ENCODE measurements around the gene SEMA7A.

DNA sequence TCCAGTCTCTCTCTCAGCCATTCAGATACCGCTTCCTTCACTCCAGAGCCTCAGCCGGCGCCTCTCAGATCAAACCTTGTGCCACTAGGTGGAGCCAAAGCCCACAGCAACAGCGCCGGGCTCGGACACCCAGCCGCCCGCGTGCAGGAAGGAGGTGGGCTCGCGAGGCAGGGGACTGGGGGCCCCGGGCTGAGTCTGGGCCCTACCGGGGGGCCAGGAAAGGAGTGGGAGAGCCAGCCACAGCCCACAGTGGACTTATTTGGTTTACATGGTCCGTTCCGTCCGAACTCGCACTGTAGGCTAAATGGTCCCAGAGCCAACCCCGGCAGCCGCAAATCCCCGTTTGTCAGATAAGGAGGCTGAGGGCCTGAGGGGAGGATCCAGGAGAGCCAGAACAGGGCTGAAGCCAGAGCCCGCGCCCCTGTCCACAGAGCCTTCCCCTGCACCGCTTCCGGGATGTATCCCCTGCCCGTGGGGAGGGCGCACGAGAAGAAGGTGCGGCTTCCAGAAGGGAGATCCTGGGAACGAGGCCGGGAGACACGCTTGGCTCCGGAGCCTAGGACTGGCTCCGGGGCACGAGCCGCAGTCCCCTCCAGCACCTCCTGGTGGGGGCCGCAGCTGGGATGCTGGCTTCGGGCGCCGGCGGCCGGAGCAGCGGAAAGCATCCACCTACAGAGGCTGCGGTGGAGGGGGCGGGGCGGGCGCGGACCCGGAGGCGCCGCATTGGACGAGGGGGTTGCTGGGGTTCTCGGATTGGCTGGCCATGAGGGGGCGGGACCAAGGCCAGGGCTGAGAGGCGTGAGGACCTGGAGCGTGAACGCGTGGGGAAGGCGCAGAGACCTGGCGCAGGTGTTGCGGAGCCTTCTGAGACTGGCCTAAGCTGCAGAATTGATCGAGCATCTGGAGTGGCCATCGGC is 59.8 kb downstream of the SEMA7A start:
- TF ChIP-seq, protein P1, sequence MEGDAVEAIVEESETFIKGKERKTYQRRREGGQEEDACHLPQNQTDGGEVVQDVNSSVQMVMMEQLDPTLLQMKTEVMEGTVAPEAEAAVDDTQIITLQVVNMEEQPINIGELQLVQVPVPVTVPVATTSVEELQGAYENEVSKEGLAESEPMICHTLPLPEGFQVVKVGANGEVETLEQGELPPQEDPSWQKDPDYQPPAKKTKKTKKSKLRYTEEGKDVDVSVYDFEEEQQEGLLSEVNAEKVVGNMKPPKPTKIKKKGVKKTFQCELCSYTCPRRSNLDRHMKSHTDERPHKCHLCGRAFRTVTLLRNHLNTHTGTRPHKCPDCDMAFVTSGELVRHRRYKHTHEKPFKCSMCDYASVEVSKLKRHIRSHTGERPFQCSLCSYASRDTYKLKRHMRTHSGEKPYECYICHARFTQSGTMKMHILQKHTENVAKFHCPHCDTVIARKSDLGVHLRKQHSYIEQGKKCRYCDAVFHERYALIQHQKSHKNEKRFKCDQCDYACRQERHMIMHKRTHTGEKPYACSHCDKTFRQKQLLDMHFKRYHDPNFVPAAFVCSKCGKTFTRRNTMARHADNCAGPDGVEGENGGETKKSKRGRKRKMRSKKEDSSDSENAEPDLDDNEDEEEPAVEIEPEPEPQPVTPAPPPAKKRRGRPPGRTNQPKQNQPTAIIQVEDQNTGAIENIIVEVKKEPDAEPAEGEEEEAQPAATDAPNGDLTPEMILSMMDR (IDR thresholded peaks at IDR 0.05; ENCODE audit: low read depth, low read length, poor library complexity, severe bottlenecking): peak; percentile 78
- TF ChIP-seq EZH2phosphoT487 (IDR thresholded peaks at IDR 0.05; ENCODE audit: borderline replicate concordance, low read length): no peak
